ENCODE measurements around the gene SIRT6. TPM values are rescaled to one million over a fixed set of nuclear protein-coding genes. Genes with fewer than 3 reads are reported as not detected.

SIRT6 gene
- polyA plus RNA-seq, 1 donor (not counting 4 experiments of a cell fraction or from before 2014, with no cell fraction given) = 14.6 TPM

DNA sequence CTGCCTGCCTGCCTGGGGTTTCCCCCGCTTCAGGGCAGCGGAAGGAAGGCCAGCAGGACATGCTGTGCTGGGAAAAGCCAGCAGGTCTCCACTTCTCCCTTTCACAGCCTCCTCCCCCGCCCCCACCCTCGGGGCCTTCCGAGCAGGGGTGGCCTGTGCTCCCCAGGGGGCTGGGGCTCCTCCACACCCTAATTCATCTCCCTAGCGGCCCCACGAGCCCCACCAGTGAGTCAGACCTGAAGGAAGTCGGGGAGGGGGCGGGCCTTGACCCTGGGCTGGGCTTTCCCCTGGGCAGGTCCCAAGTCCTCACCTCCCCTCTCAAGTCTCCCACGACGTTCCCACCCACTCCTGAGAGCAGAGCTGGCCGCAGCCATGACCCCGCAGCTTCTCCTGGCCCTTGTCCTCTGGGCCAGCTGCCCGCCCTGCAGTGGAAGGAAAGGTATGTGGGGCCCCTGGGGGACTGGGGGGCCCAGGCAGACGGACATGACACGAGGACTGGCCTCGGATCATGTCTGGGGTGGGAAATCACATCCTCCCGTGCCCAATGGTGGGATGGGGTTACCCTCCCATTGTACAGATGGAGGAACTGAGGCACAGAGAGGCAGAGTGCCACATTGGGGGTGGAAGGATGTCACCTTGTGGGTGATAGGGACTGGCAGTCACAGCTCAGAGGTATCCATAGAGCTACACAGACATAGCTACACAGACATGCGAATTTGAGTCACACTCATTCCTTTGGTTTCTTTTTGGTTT is 47.0 kb upstream of the SIRT6 start, which contains the start of gene EBI3:
EBI3 (plus strand) TSS at position 345 of the 753 bp plus-strand sequence; CDS start at position 373, 28 bp downstream.
- peaks cover 15% of the 10 kb centered on the region for H3K27me3 ChIP-seq (ENCODE audit: control insufficient read depth, extremely low read depth, insufficient read depth, low read length)
- no peaks in the 10 kb centered on the region for H4K20me1 ChIP-seq (ENCODE audit: control insufficient read depth, extremely low read depth, insufficient read depth, low read length)
- no peak within 1 kb of the TSS for H3K4me3 ChIP-seq (ENCODE audit: control insufficient read depth in 2 of 3, extremely low read depth in 1 of 3, insufficient read depth in 2 of 3, low read depth in 1 of 3, low read length in 3 of 3)
- no peak within 1 kb of the TSS for H3K27ac ChIP-seq (ENCODE audit: control insufficient read depth, insufficient read depth, low read length)
- no peak within 1 kb of the TSS for H2AFZ ChIP-seq (ENCODE audit: control insufficient read depth, low read length)
- no peaks in the 10 kb centered on the region for H3K4me1 ChIP-seq (ENCODE audit: control insufficient read depth, extremely low read depth, insufficient read depth, low read length)
- dilution Hi-C loops (cut with MboI; ENCODE audit: extremely low pct_ligation_motif_present, low sequenced_read_pairs) = no loop called here
- DNase-seq (ENCODE audit: low read depth, low spot score) = no peak
- H3K9me3 ChIP-seq (ENCODE audit: control insufficient read depth, low read depth, low read length) = no peaks in the 10 kb centered on the region
- FAIRE-seq = no peak
- TF ChIP-seq, protein P1, sequence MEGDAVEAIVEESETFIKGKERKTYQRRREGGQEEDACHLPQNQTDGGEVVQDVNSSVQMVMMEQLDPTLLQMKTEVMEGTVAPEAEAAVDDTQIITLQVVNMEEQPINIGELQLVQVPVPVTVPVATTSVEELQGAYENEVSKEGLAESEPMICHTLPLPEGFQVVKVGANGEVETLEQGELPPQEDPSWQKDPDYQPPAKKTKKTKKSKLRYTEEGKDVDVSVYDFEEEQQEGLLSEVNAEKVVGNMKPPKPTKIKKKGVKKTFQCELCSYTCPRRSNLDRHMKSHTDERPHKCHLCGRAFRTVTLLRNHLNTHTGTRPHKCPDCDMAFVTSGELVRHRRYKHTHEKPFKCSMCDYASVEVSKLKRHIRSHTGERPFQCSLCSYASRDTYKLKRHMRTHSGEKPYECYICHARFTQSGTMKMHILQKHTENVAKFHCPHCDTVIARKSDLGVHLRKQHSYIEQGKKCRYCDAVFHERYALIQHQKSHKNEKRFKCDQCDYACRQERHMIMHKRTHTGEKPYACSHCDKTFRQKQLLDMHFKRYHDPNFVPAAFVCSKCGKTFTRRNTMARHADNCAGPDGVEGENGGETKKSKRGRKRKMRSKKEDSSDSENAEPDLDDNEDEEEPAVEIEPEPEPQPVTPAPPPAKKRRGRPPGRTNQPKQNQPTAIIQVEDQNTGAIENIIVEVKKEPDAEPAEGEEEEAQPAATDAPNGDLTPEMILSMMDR (optimal IDR thresholded peaks at IDR 0.05 in 1 of 3, IDR thresholded peaks at IDR 0.05 in 1 of 3, conservative IDR thresholded peaks at IDR 0.05 in 1 of 3; ENCODE audit: extremely low read depth in 1 of 3, insufficient read depth in 2 of 3, low read length in 3 of 3) = no peak
- TF ChIP-seq EZH2 (IDR thresholded peaks at IDR 0.05; ENCODE audit: low read length) = no peak
- no peaks in the 10 kb centered on the region for H3K36me3 ChIP-seq (ENCODE audit: control insufficient read depth in 2 of 2, extremely low read depth in 1 of 2, insufficient read depth in 2 of 2, low read length in 2 of 2)
- H3K79me2 ChIP-seq (ENCODE audit: control insufficient read depth, insufficient read depth, low read length) = no peaks in the 10 kb centered on the region
- no peak within 1 kb of the TSS for H3K9ac ChIP-seq (ENCODE audit: control insufficient read depth, extremely low read depth, insufficient read depth, low read length)
- H3K9me1 ChIP-seq (ENCODE audit: control insufficient read depth, extremely low read depth, insufficient read depth, low read length) = no peaks in the 10 kb centered on the region
- peak within 1 kb of the TSS; percentile 16 for H3K4me2 ChIP-seq (ENCODE audit: control insufficient read depth, extremely low read depth, insufficient read depth, low read depth, low read length)

DNA sequence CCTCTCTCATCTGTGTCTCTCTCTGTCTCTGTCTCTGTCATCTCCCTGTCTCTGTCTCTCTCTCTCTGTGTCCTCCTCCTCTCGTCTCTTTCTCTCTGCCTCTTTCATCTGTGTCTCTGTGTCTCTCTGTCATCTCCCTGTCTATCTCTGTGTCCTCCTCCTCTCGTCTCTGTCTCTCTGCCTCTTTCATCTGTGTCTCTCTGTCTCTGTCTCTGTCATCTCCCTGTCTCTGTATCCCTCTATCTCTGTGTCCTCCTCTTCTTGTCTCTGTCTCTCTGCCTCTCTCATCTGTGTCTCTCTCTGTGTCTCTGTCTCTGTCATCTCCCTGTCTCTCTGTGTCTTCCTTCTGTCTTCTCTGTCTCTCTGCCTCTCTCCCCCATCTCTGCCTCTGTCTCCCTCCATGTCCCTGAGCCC is 46.4 kb upstream of the SIRT6 start:
- H3K36me3 ChIP-seq (ENCODE audit: control insufficient read depth in 2 of 2, extremely low read depth in 1 of 2, insufficient read depth in 2 of 2, low read length in 2 of 2) = no peaks in the 10 kb centered on the region
- peaks cover 15% of the 10 kb centered on the region for H3K27me3 ChIP-seq (ENCODE audit: control insufficient read depth, extremely low read depth, insufficient read depth, low read length)
- FAIRE-seq (no peak), DNase-seq (ENCODE audit: low read depth, low spot score) (no peak)
- H3K79me2 ChIP-seq (ENCODE audit: control insufficient read depth, insufficient read depth, low read length) = no peaks in the 10 kb centered on the region
- dilution Hi-C loops (cut with MboI; ENCODE audit: extremely low pct_ligation_motif_present, low sequenced_read_pairs) = no loop called here
- H3K9ac ChIP-seq (ENCODE audit: control insufficient read depth, extremely low read depth, insufficient read depth, low read length) = no peak overlapping the region
- no peaks in the 10 kb centered on the region for H3K9me1 ChIP-seq (ENCODE audit: control insufficient read depth, extremely low read depth, insufficient read depth, low read length)
- H4K20me1 ChIP-seq (ENCODE audit: control insufficient read depth, extremely low read depth, insufficient read depth, low read length) = no peaks in the 10 kb centered on the region
- H3K27ac ChIP-seq (ENCODE audit: control insufficient read depth, insufficient read depth, low read length) = no peak overlapping the region
- no peaks in the 10 kb centered on the region for H3K9me3 ChIP-seq (ENCODE audit: control insufficient read depth, low read depth, low read length)
- no peaks in the 10 kb centered on the region for H3K4me1 ChIP-seq (ENCODE audit: control insufficient read depth, extremely low read depth, insufficient read depth, low read length)
- no peak overlapping the region for H3K4me2 ChIP-seq (ENCODE audit: control insufficient read depth, extremely low read depth, insufficient read depth, low read depth, low read length)
- no peak overlapping the region for H3K4me3 ChIP-seq (ENCODE audit: control insufficient read depth in 2 of 3, extremely low read depth in 1 of 3, insufficient read depth in 2 of 3, low read depth in 1 of 3, low read length in 3 of 3)
- TF ChIP-seq EZH2 (IDR thresholded peaks at IDR 0.05; ENCODE audit: low read length) = no peak
- TF ChIP-seq, protein P1 (optimal IDR thresholded peaks at IDR 0.05 in 1 of 3, IDR thresholded peaks at IDR 0.05 in 1 of 3, conservative IDR thresholded peaks at IDR 0.05 in 1 of 3; ENCODE audit: extremely low read depth in 1 of 3, insufficient read depth in 2 of 3, low read length in 3 of 3) = no peak
- no peak overlapping the region for H2AFZ ChIP-seq (ENCODE audit: control insufficient read depth, low read length)

All from keratinocyte (primary cell).